ENCODE results near the gene ZNF573.
"Not testable (repeated sequence)": the region's sequence is repeated elsewhere in the genome, so short reads cannot be mapped to it uniquely, and the experiment has no call there.

Gene ZNF573

DNA sequence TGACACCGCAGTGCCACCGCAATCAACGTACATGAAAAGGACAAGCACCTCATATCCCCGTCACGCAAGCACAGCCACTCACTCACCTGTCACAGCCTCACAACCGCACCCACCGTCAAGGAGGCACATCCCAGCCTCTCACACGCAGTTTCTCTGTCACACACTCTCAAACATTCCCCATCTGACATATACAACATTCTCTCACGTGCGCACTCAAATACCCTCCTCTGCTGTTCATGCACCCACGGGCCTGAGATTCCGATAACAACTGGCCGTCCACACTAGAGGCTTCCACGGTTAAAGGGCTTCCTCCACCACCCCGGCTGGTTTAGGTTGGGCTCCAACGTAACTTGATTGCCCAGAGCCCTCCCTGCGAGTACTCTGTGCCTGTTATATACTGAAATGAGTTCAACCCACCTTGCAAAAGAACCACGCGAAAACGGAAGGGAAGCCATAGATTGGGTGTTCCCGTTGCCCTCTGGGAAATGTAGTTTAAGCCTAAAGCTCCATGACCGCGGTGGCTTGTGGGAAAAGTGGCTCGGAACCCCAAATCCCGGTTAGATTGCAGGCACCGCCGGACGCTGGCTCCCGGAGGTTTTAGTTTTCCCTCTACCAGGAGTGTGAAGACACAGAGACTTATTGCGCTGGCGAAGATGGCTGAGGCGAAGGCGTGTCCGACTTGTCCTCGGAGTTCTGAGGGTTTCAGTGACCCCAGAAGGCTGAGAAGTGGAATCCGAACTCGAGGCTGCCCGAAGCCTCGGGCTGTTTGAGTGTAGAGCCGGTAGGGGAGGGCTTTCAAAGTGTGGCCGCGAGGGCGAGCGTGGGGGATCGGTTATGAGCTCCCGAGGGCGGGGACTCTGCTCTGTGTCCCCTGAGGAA, at the start of gene ZNF573:
ZNF573 (minus strand) TSS at position 460 of the 879 bp plus-strand sequence. CDS start 5,857 bp downstream, outside the sequence.
- DNase-seq, result no peak

DNA sequence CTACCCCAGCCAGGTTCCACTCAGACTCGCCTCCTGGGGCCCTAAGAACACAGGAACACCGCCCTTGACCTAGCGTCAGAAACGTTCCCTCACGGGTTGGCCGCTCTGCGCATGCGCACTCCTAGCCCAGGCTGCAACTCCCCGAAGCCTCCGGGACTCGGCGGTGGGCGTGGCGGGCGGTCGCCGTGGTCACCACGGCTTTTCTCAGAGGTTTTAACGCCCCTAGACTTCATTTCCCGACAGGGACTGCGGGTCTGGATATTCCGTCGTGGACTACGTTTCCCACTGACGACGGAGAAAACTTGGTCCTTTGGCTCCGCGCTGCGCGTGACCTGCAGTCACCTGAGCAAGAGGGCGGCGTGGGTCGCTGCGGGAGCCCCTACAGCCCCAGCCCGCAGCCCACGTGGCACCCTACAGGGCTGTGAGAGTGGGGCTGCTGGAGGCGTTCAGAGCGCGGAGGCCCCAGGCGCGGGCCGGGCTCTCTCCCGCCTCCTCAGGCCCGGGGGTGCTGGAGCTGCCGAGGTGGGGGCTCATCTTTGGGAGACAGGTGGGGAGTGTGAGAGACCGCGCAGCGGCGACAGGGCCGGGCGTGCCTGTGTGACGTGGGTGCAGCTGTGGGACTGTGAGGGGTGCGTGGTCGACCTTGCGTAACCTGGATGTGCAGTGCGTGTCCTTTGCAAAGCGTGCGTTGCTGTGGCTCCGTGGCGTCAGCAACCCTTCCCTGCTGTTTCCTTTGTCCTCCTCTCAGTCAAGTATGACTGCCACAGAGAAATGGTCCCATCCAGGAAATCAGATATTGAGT, 38.0 kb upstream of the ZNF573 start:
- peak; percentile 42 for DNase-seq

DNA sequence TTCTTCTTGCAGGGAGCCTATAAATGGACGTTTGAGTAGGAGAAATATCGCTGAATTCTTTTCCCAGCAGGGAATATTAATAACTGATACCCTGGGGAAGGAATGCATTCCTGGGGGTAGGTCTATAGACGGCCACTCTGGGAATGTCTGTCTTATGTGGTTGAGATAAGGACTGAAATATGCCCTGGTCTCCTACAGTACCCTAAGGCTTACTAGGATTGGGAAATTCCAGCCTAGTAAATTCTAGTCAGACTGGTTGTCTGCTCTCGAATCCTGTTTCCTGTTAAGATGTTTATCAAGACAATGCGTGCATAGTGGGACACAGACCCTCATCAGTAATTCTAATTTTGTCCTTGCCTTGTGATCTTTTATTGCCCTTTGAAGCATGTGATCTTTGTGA, 36.2 kb upstream of the ZNF573 start:
- not testable (repeated sequence) for DNase-seq

DNA sequence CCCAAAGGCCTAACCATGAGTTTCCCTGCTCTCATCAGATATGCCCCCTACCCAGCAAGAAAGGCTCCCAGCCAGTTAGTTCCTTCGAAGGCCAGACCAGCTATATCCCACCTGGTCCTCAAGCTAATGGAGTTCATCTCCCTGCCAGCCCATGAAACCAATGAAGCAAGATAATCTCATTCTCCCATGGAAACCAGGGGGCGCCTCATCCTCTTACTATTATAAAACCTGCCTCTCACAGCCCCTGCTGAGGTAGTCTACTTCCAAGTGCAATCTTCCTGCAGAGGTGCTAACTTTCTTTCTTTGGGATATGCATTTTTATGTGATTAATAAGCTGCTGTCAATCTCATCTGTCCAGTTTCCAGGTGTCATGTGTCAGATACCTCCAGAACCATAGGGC, 34.0 kb upstream of the ZNF573 start:
- DNase-seq, result no peak

DNA sequence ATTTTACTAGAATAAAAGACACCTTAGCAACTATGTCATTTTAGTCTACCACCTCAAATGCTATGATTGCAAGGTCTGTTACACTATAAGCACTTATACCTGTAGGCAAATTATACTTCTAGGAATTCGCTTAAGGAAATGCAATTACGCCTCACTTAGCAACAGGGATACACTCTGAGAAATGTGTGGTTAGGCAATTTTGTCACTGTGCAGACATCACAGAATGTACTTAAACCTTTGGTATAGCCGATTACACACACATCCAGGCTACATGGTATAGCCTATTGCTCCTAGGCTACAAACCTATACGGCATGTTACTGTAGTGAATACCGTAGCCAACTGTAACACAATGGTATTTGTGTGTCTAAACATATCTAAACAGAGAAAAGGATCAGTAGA, 30.0 kb upstream of the ZNF573 start:
- DNase-seq, result no peak

DNA sequence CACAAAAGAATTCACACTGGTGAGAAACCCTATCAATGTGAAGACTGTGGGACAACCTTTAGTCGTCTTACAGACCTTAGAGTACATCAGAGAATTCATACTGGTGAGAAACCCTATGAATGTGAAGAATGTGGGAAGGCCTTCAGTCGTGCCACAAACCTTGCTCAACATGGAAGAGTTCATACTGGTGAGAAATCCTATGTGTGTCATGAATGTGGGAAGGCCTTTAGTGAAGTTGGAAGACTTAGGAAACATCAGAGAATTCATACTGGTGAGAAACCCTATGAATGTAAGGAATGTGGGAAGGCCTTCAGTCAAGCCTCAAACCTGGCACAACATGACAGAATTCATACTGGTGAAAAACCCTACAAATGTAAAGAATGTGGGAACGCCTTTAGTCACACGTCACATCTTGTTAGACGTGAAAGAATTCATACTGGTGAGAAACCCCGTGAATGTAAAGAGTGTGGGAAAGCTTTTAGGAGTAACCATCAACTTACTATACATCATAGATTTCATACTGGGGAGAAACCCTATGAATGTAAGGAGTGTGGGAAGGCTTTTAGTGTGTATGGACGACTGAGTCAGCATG, 24.0 kb upstream of the ZNF573 start:
- DNase-seq, result no peak

- no peak for DNase-seq
These were observed 11.0 kb upstream of the ZNF573 start for GRCh38 chr19:37790244-37790925.

- no peak for DNase-seq
These were observed 716 bp downstream of the ZNF573 start for GRCh38 chr19:37778613-37779126.

- DNase-seq, result no peak
These were observed 8.4 kb downstream of the ZNF573 start for GRCh38 chr19:37770985-37771384.

GRCh38 chr19:37763488-37763887, 15.9 kb downstream of the ZNF573 start:
- DNase-seq, result no peak

DNA sequence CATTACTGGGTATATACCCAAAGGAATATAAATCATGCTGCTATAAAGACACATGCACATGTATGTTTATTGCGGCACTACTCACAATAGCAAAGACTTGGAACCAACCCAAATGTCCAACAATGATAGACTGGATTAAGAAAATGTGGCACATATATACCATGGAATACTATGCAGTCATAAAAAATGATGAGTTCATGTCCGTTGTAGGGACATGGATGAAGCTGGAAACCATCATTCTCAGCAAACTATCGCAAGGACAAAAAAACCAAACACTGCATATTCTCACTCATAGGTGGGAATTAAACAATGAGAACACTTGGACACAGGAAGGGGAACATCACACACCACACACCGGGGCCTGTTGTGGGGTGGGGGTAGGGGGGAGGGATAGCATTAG, 21.7 kb downstream of the ZNF573 start:
- not testable (repeated sequence) for DNase-seq

- DNase-seq, result no peak
These were observed 41.0 kb downstream of the ZNF573 start for GRCh38 chr19:37738371-37738770.

DNA sequence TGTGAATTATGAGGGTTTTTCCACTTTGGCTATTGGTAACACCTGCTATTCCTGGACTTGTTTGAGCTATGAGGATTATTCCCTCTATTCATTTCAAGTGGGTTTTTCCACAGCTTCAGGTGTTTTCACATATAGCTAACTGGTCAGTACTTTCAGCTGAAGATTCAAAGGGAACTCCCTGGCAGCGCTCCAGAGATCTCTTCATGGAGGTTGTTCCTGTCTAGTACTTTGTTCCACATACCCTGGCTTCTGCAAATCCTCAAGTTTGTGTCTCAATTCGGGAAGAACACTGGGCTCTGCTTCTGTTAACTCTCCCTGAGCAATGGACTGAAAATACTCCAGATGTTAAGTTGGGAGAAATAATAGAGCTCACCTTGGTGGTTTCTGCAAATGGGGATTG, 54.2 kb downstream of the ZNF573 start:
- no peak for DNase-seq

GRCh38 chr19:37719927-37720265, 59.5 kb downstream of the ZNF573 start:
- no peak for DNase-seq

DNA sequence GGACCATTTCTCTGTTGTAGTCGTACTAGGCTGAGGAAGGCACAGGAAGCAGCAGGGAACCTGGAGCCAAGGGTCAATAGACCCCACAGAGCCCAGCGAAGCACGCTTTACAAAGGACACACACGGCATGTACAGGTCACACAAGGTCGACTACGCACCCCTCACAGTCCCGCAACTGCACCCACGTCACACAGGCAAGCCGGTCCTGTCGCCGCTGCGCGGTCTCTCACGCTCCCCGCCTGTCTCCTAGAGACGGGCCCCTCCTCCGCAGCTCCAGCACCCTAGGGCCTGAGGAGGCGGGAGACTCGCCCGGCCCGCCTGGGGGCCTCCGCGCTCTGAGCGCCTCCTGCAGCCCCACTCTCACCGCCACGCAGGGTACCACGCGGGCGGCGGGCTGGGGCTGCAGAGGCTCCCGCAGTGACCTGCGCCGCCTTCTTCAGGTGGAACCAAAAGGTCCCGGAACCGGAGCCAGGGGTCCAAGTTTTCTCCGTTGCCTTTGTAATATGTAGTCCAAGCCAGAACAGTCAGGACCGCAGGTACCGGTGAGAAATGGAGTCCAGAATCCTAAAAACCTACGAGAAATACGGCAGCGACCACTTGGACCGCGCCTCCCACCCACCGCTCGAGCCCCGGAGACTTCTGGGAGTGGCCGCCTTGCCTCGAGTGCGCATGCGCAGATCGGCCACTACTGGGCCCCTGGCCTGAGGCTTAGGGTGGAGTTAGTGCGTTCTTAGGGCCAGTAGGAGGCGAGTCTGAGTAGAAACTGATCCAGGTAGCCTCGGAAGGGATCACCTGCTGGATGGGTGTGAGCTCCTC, 60.1 kb downstream of the ZNF573 start, which contains the start of gene ZNF607:
ZNF607 (minus strand) TSS at position 651 of the 816 bp plus-strand sequence. CDS start 8,143 bp downstream, outside the sequence.
- DNase-seq, result no peak

GRCh38 chr19:37718304-37718703, 61.1 kb downstream of the ZNF573 start:
- no peak for DNase-seq

- DNase-seq, result no peak
These were observed 63.2 kb downstream of the ZNF573 start for GRCh38 chr19:37716140-37716539.

DNA sequence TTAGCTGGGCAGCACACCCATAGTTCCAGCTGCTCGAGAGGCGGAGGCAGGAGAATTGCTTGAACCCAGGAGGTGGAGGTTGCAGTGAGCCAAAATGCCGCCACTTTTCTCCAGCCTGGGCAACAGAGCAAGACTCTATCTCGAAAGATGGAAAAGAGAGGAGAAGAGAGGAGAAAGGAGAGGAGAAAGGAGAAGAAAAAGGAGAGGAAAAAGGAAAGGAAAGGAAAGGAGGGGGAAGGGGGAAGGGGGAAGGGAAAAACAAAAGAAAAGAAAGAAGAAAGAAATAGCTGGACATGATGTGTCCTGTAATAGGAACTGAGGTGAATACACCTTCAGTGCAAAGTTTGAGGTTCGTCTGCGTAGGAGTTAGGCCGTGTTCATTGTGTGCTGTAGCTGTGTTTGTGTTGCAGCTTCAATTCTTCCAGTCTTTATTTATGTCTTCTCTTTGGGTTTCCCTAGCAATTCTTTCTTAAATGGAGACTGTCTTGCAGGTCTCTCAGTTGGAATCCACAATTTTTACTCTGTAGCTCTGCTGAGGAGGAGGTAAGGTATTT, 73.3 kb downstream of the ZNF573 start:
- DNase-seq, result no peak

- no peak for DNase-seq
These were observed 80.3 kb downstream of the ZNF573 start for GRCh38 chr19:37699057-37699456.

- no peak for DNase-seq
These were observed 81.2 kb downstream of the ZNF573 start for GRCh38 chr19:37698216-37698615.

- DNase-seq, result no peak
These were observed 84.1 kb downstream of the ZNF573 start for GRCh38 chr19:37695144-37695899.

Data from cortex of kidney (tissue), 1 donor.